Ishikawa (cell line): ENCODE data around the gene DNLZ.

Experiments used
- CEBPB ChIP-seq: IDR thresholded peaks from 2 replicates; pipeline ENCODE4 v1.6.1; 2012
- CREB1 ChIP-seq: IDR thresholded peaks from 2 replicates; pipeline ENCODE4 v1.6.1; 2012; ENCODE audit warnings: low read depth
- EGR1 ChIP-seq: IDR thresholded peaks from 2 replicates; pipeline ENCODE4 v1.6.1; 2012
- EP300 ChIP-seq: IDR thresholded peaks from 2 replicates; pipeline ENCODE4 v1.6.1; 2012; ENCODE audit warnings: borderline replicate concordance
- FOXM1 ChIP-seq: IDR thresholded peaks from 2 replicates; pipeline ENCODE4 v1.6.1; 2012; ENCODE audit warnings: low read depth, borderline replicate concordance
- MAX ChIP-seq: IDR thresholded peaks from 2 replicates; pipeline ENCODE4 v1.6.1; 2012
- NFIC ChIP-seq: IDR thresholded peaks from 2 replicates; pipeline ENCODE4 v1.6.1; 2012
- RAD21 ChIP-seq: IDR thresholded peaks from 2 replicates; pipeline ENCODE4 v1.6.1; 2012; ENCODE audit warnings: low read depth
- REST ChIP-seq: IDR thresholded peaks from 2 replicates; pipeline ENCODE4 v1.6.1; 2012; ENCODE audit warnings: low read depth, mild to moderate bottlenecking
- TAF1 ChIP-seq: IDR thresholded peaks from 2 replicates; pipeline ENCODE4 v1.6.1; 2012; ENCODE audit warnings: low read depth, mild to moderate bottlenecking
- TCF12 ChIP-seq: IDR thresholded peaks from 2 replicates; pipeline ENCODE4 v1.6.1; 2012; ENCODE audit warnings: low read depth
- TEAD4 ChIP-seq: IDR thresholded peaks from 2 replicates; pipeline ENCODE4 v1.6.1; 2012
- YY1 ChIP-seq: IDR thresholded peaks from 2 replicates; pipeline ENCODE4 v1.6.1; 2012; ENCODE audit warnings: low read depth
- ZBTB7A ChIP-seq: IDR thresholded peaks from 2 replicates; pipeline ENCODE4 v1.6.1; 2012; ENCODE audit warnings: low read depth

- TF ChIP-seq EP300 (no peak), YY1 (no peak), FOXM1 (no peak), REST (no peak), TEAD4 (no peak), EGR1 (no peak), TCF12 (no peak), ZBTB7A (no peak), RAD21 (no peak), CREB1 (no peak), TAF1 (no peak), CEBPB (no peak), NFIC (no peak), MAX (no peak)
Measured at GRCh38 chr9:136321561-136321960, 42.0 kb downstream of the DNLZ start.
